Thyroid gland (tissue), 4 donors: ENCODE measurements around the gene TUBGCP2. TPM values are rescaled to one million over a fixed set of nuclear protein-coding genes. Genes with fewer than 3 reads are reported as not detected.

ENCODE experiments used
- DNase-seq, 2 donors: peaks; one replicate each; pipeline ENCODE4 v3.0.0-alpha.2; 2019
- H3K27ac ChIP-seq, 3 donors: fragments of 200-600 bp; sonication (generic); 1 replicate in 2 of 3; 2 replicates in 1 of 3; pipeline ENCODE4 v1.5.1; 2016 to 2019; ENCODE audit warnings: mild to moderate bottlenecking in 1 of 3, moderate library complexity in 1 of 3
- H3K27me3 ChIP-seq: fragments of 200-600 bp; sonication (generic); one replicate; pipeline ENCODE4 v1.5.1; 2019
- H3K36me3 ChIP-seq, 2 donors: fragments of 200-600 bp; sonication (generic); one replicate each; pipeline ENCODE4 v1.5.1; 2016 to 2019
- H3K4me1 ChIP-seq, 2 donors: fragments of 200-600 bp; sonication (generic); one replicate each; pipeline ENCODE4 v1.5.1; 2017 to 2019
- H3K4me3 ChIP-seq, 3 donors: fragments of 200-600 bp; sonication (generic); replicated peaks in 1 of 3; 1 replicate in 2 of 3; 2 replicates in 1 of 3; pipeline ENCODE4 v1.5.1; 2016; ENCODE audit warnings: mild to moderate bottlenecking in 1 of 3
- H3K9me3 ChIP-seq: fragments of 200-600 bp; sonication (generic); one replicate; pipeline ENCODE4 v1.5.1; 2017
- POLR2A ChIP-seq, 2 donors: fragments of 450-650 bp; IDR thresholded peaks; one replicate each; pipeline ENCODE4 v1.6.1; 2017; ENCODE audit warnings: antibody characterized with exemption in 2 of 2, mild to moderate bottlenecking in 2 of 2, moderate library complexity in 1 of 2
- WGBS, 2 donors: methylation state at CpG; one replicate each; pipeline ENCODE4 v1.1.5; 2017; 5-methylcytosine and 5-hydroxymethylcytosine counted together
- intact Hi-C: fragments of 100-400 bp; cut with DNase I; formaldehyde crosslinking; loops from one replicate; pipeline ENCODE4 v1.15.1; 2023
- total RNA-seq, 4 donors: library from RNA; depleted of rRNA; stranded (reverse); fragments of >200 nt; gene quantifications; one replicate each; pipeline ENCODE4 v1.2.3, GENCODE V29; 2016
- TF ChIP-seq, protein P1 (sequence below), 6 experiments: fragments of 200-600 bp in 3 of 6; fragments of 450-650 bp in 3 of 6; sonication (generic) in 3 of 6; IDR thresholded peaks; one replicate each; pipeline ENCODE4 v1.5.1; 2016 to 2019; ENCODE audit warnings: antibody characterized with exemption in 6 of 6, mild to moderate bottlenecking in 2 of 6, inconsistent platforms in 1 of 6, moderate library complexity in 1 of 6

TUBGCP2 gene
- total RNA-seq, 4 donors from 2014 or later, result 56.5 to 73.3 (median 62.9) TPM

DNA sequence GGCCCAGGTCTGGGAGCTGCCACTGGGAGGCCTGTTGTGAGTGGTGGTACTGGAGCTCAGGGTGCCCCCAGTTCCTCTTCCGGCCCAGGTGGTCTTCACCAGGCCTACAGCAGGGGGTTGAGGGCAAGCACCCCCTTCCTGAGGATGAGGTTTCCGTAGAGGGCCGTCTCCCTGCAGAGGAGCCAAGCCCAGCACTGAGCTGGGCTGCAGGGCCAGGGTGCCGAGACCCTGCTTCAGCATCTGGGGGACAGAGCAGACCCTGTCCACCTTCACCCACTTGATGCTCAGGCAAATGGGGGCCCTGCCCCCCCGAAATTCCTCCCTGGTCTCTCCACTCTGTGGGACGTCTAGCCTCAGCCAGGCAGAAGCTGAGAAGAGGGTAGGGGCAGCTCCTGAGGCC, 46.6 kb upstream of the TUBGCP2 start:
- Histone ChIP-seq H3K36me3 (no peaks in the 10 kb centered on the region), H3K4me3 (no peak overlapping the region), H3K27ac (no peak overlapping the region), H3K9me3 (no peaks in the 10 kb centered on the region), H3K27me3 (no peaks in the 10 kb centered on the region), H3K4me1 (peaks cover 0 to 15% of the 10 kb centered on the region in 2 donors)
- DNase-seq, result no peak
- no peak for TF ChIP-seq POLR2A (IDR thresholded peaks at IDR 0.05)
- TF ChIP-seq, protein P1, sequence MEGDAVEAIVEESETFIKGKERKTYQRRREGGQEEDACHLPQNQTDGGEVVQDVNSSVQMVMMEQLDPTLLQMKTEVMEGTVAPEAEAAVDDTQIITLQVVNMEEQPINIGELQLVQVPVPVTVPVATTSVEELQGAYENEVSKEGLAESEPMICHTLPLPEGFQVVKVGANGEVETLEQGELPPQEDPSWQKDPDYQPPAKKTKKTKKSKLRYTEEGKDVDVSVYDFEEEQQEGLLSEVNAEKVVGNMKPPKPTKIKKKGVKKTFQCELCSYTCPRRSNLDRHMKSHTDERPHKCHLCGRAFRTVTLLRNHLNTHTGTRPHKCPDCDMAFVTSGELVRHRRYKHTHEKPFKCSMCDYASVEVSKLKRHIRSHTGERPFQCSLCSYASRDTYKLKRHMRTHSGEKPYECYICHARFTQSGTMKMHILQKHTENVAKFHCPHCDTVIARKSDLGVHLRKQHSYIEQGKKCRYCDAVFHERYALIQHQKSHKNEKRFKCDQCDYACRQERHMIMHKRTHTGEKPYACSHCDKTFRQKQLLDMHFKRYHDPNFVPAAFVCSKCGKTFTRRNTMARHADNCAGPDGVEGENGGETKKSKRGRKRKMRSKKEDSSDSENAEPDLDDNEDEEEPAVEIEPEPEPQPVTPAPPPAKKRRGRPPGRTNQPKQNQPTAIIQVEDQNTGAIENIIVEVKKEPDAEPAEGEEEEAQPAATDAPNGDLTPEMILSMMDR (IDR thresholded peaks at IDR 0.05), result no peak
- intact Hi-C loops, result no loop called here
- 97 to 100% methylated on average over 4 to 5 of the region's 6 CpGs for WGBS, 2 donors

DNA sequence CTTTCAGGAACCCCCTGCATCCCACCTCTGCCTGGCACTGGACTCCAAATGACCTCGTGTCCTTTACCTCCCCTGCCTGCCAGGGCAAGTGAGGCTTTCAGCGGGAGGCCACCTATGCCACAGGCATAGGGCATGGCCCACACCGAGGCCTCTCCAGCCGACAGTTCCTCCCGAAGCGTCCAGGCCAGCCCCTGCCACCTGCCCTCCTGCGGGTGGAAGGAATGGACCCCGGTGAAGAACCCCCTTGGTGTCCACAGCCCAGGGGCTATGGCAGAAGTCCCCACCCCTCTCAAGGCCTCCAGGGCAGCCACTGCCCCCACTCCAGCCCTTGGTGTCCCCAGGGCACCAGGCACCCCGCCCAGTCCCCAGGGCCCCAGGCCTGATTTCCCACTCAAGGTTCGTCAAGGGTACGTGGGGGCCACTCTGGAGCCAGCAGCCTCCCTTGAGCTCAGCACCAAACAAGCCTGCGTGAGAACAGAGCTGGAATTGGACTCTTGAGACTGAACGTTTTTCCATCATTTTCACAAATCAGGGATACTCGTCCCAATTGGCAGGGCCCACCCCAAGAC, 46.1 kb upstream of the TUBGCP2 start:
- Histone ChIP-seq H3K9me3 (no peaks in the 10 kb centered on the region), H3K27ac (no peak overlapping the region), H3K36me3 (no peaks in the 10 kb centered on the region), H3K4me3 (no peak overlapping the region), H3K27me3 (no peaks in the 10 kb centered on the region), H3K4me1 (peaks cover 0 to 15% of the 10 kb centered on the region in 2 donors)
- intact Hi-C loops, result no loop called here
- no peak for TF ChIP-seq POLR2A (IDR thresholded peaks at IDR 0.05)
- TF ChIP-seq, protein P1 (IDR thresholded peaks at IDR 0.05), result no peak
- 87 to 94% methylated on average over 3 to 8 of the region's 14 CpGs for WGBS, 2 donors
- DNase-seq, result no peak

- no peaks in the 10 kb centered on the region for H3K36me3 ChIP-seq
- intact Hi-C loops, result no loop called here
These were observed 45.4 kb upstream of the TUBGCP2 start for GRCh38 chr10:133353988-133354605.

DNA sequence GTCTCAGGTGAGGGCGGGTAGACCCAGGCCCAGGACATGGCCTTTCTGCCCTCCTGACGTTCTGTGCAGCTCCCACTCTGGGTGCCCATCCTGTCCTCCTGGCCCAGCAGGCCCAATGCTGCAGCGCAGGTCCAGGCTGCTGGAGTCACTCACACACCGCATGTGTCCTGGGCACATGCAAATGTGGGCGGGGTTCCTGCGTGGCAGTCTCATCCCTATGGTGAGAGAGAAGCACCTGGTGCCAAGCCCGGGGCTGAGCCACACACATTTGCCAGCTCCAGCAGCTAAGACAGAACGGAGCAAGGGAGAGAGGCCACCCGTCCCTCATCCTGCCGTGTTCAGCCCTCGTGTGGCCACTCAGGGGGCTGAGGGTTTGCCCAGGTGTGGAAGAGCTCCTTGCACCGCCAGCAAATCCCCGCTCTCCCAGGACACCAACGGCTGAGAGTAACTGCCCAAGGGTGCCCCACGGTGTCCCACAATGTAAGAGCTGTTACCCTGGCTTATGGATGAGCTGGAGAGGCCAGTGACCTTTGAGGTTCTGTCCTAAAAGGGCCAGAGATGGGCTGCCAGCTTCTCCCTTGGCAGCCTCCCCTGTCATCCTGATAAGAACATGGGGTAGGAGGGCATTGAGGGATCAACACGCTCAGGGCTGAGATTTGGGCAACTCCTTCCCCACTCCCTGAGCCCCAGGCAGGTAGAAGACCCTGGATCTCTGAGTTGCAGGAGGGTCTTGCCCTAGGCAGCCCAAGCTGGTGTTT, 44.7 kb upstream of the TUBGCP2 start:
- H3K27ac ChIP-seq, result no peak overlapping the region
- intact Hi-C loops, result no loop called here
- 82 to 85% methylated on average over 5 to 16 of the region's 16 CpGs for WGBS, 2 donors
- H3K9me3 ChIP-seq, result no peaks in the 10 kb centered on the region
- H3K4me3 ChIP-seq, result no peak overlapping the region
- TF ChIP-seq, protein P1 (IDR thresholded peaks at IDR 0.05), result no peak
- no peak for TF ChIP-seq POLR2A (IDR thresholded peaks at IDR 0.05)
- peaks cover 0 to 15% of the 10 kb centered on the region in 2 donors for H3K4me1 ChIP-seq
- no peaks in the 10 kb centered on the region for H3K36me3 ChIP-seq
- H3K27me3 ChIP-seq, result no peaks in the 10 kb centered on the region
- no peak for DNase-seq

More at GRCh38 chr10:133353988-133354605, 45.4 kb upstream of the TUBGCP2 start:
- no peaks in the 10 kb centered on the region for H3K9me3 ChIP-seq
- DNase-seq, result no peak
- WGBS, 2 donors, result 86 to 94% methylated on average over 13 to 14 of the region's 16 CpGs
- no peaks in the 10 kb centered on the region for H3K27me3 ChIP-seq
- H3K4me1 ChIP-seq, result peaks cover 0 to 15% of the 10 kb centered on the region in 2 donors
- H3K27ac ChIP-seq, result no peak overlapping the region
- TF ChIP-seq, protein P1 (IDR thresholded peaks at IDR 0.05), result no peak
- no peak for TF ChIP-seq POLR2A (IDR thresholded peaks at IDR 0.05)
- no peak overlapping the region for H3K4me3 ChIP-seq
